Trophoblast cell (in vitro differentiated cells and primary cell): ENCODE results near the gene SUN2.

Experiments
- DNase-seq, 2 donors: peaks; one replicate each; pipeline ENCODE4 v3.0.0-alpha.2; 2016
- H2AFZ ChIP-seq: 2 replicates; pipeline ENCODE4 v1.6.1; 2013; ENCODE audit warnings: low read length, moderate library complexity, mild to moderate bottlenecking; ENCODE audit not compliant: insufficient read depth, poor library complexity
- H2AK5ac ChIP-seq: 2 replicates; pipeline ENCODE4 v1.6.1; 2013; ENCODE audit warnings: mild to moderate bottlenecking, low read length
- H2BK120ac ChIP-seq: 2 replicates; pipeline ENCODE4 v1.6.1; 2013; ENCODE audit warnings: low read length, mild to moderate bottlenecking, moderate library complexity; ENCODE audit not compliant: insufficient read depth, poor library complexity
- H2BK12ac ChIP-seq: 2 replicates; pipeline ENCODE4 v1.6.1; 2013; ENCODE audit warnings: mild to moderate bottlenecking, low read length, moderate library complexity
- H2BK5ac ChIP-seq: 2 replicates; pipeline ENCODE4 v1.6.1; 2013; ENCODE audit warnings: low read length, low read depth, moderate library complexity, mild to moderate bottlenecking; ENCODE audit not compliant: poor library complexity
- H3K14ac ChIP-seq: 2 replicates; pipeline ENCODE4 v1.6.1; 2013; ENCODE audit warnings: mild to moderate bottlenecking, low read length
- H3K18ac ChIP-seq: 2 replicates; pipeline ENCODE4 v1.6.1; 2013; ENCODE audit warnings: mild to moderate bottlenecking, low read length
- H3K23ac ChIP-seq: 2 replicates; pipeline ENCODE4 v1.6.1; 2013; ENCODE audit warnings: low read length
- H3K27ac ChIP-seq: 2 replicates; pipeline ENCODE4 v1.5.1; 2013; ENCODE audit warnings: low read depth, mild to moderate bottlenecking, inconsistent platforms, low read length, moderate library complexity
- H3K27me3 ChIP-seq: 2 replicates; pipeline ENCODE4 v1.6.1; 2013; ENCODE audit warnings: inconsistent platforms, mild to moderate bottlenecking, low read length, moderate library complexity; ENCODE audit not compliant: insufficient read depth
- H3K36me3 ChIP-seq, 2 experiments: 1 replicate in 1 of 2; 2 replicates in 1 of 2; pipeline ENCODE4 v1.6.1; 2013; ENCODE audit warnings: low read length in 2 of 2, mild to moderate bottlenecking in 2 of 2, moderate library complexity in 1 of 2; ENCODE audit not compliant: insufficient read depth in 2 of 2, control insufficient read depth in 1 of 2
- H3K4ac ChIP-seq: 2 replicates; pipeline ENCODE4 v1.6.1; 2013; ENCODE audit warnings: low read depth, mild to moderate bottlenecking, low read length, moderate library complexity
- H3K4me1 ChIP-seq, 2 experiments: 1 replicate in 1 of 2; 2 replicates in 1 of 2; pipeline ENCODE4 v1.6.1; 2013; ENCODE audit warnings: low read length in 2 of 2, mild to moderate bottlenecking in 2 of 2, moderate library complexity in 1 of 2; ENCODE audit not compliant: insufficient read depth in 2 of 2, control insufficient read depth in 1 of 2
- H3K4me2 ChIP-seq: 2 replicates; pipeline ENCODE4 v1.6.1; 2013; ENCODE audit warnings: inconsistent platforms, mild to moderate bottlenecking, low read length, moderate library complexity
- H3K4me3 ChIP-seq: 2 replicates; pipeline ENCODE4 v1.5.1; 2013; ENCODE audit warnings: mild to moderate bottlenecking, low read depth, low read length, inconsistent platforms
- H3K79me1 ChIP-seq: one replicate; pipeline ENCODE4 v1.6.1; 2013; ENCODE audit warnings: low read length
- H3K79me2 ChIP-seq: 2 replicates; pipeline ENCODE4 v1.6.1; 2013; ENCODE audit warnings: low read length, mild to moderate bottlenecking; ENCODE audit not compliant: control insufficient read depth, insufficient read depth, poor library complexity
- H3K9ac ChIP-seq: 2 replicates; pipeline ENCODE4 v1.6.1; 2013; ENCODE audit warnings: mild to moderate bottlenecking, low read length
- H3K9me3 ChIP-seq: 2 replicates; pipeline ENCODE4 v1.6.1; 2013; ENCODE audit warnings: low read depth, mild to moderate bottlenecking, control low read depth, inconsistent platforms, low read length; ENCODE audit not compliant: insufficient read depth
- H4K12ac ChIP-seq: 2 replicates; pipeline ENCODE4 v1.6.1; 2013; ENCODE audit warnings: low read depth, mild to moderate bottlenecking, low read length, moderate library complexity
- H4K8ac ChIP-seq: 2 replicates; pipeline ENCODE4 v1.6.1; 2013; ENCODE audit warnings: low read depth, mild to moderate bottlenecking, low read length, moderate library complexity
- H4K91ac ChIP-seq: one replicate; pipeline ENCODE4 v1.6.1; 2013; ENCODE audit warnings: low read depth, mild to moderate bottlenecking, low read length, moderate library complexity
- WGBS: extraction: QIAGEN DNeasy Blood & Tissue Kit; methylation state at CpG from one replicate; pipeline ENCODE4 v1.1.7; 2013; ENCODE audit warnings: missing lambda C conversion rate; ENCODE audit not compliant: insufficient read length, insufficient coverage; ENCODE audit errors: extremely low coverage; 5-methylcytosine and 5-hydroxymethylcytosine counted together

SUN2 gene

GRCh38 chr22:38698407-38699094, 57.2 kb downstream of the SUN2 start:
- Histone ChIP-seq H4K12ac (no peak overlapping the region), H3K4ac (no peak overlapping the region), H2BK5ac (no peak overlapping the region), H3K18ac (no peak overlapping the region), H3K79me1 (peaks cover 18% of the 10 kb centered on the region), H3K4me2 (peak overlapping the region; percentile 20), H2AFZ (no peak overlapping the region), H4K91ac (no peak overlapping the region), H3K4me3 (no peak overlapping the region), H3K36me3 (peaks cover 0 to 5% of the 10 kb centered on the region in 2 experiments), H3K79me2 (peaks cover 12% of the 10 kb centered on the region), H4K8ac (no peak overlapping the region), H3K27ac (no peak overlapping the region), H2BK120ac (no peak overlapping the region), H2BK12ac (no peak overlapping the region), H3K9ac (no peak overlapping the region), H3K27me3 (no peaks in the 10 kb centered on the region), H3K9me3 (no peaks in the 10 kb centered on the region), H2AK5ac (no peak overlapping the region), H3K23ac (no peak overlapping the region), H3K14ac (no peak overlapping the region), H3K4me1 (peaks cover 5 to 16% of the 10 kb centered on the region in 2 experiments)
- peak in 1 of 2 donors; percentile 17 for DNase-seq
- WGBS = no CpG with 5 or more reads among the region's 13 CpGs

DNA sequence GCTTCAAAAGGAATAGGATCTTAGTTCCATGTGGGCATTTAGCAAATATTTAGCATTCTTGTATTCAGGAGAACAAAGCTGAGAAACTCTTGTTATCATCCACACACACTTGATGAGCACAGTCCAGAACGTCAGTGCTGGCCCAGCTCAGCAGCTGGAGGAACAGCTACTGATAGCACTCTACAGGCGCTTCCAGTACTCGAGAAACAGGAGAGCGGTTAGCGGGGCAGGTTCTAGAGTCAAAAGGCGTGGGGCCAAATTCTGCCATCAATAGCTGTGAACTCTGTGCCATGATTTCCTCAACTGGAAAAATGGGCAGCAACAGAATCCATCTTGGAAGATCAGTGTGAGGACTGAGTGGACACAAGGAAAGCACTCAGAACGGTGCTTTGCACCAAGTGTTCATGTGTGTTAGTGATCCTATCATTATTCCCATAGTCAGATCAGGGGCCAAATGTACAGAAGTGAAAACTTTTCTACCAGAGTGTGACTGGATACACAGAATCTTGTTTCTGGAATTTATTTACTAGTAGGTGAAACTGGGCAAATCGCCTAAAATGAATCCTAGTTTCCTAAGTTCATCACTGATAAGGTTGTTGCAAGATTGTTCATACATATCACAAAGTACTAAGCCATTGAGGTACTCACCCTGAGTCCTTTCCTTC, 58.2 kb downstream of the SUN2 start:
- H3K4me3 ChIP-seq = no peak overlapping the region
- H2AK5ac ChIP-seq = no peak overlapping the region
- peaks cover 18% of the 10 kb centered on the region for H3K79me1 ChIP-seq
- no peak overlapping the region for H3K18ac ChIP-seq
- H3K14ac ChIP-seq = no peak overlapping the region
- H4K12ac ChIP-seq = no peak overlapping the region
- no CpG with 5 or more reads among the region's 8 CpGs for WGBS
- H2BK5ac ChIP-seq = no peak overlapping the region
- H3K27ac ChIP-seq = no peak overlapping the region
- no peak overlapping the region for H3K23ac ChIP-seq
- H3K9me3 ChIP-seq = no peaks in the 10 kb centered on the region
- no peak overlapping the region for H3K9ac ChIP-seq
- H2AFZ ChIP-seq = no peak overlapping the region
- no peak overlapping the region for H2BK120ac ChIP-seq
- peaks cover 5 to 16% of the 10 kb centered on the region in 2 experiments for H3K4me1 ChIP-seq
- DNase-seq = peak in 1 of 2 donors; percentile 67
- H3K4me2 ChIP-seq = peak overlapping the region; percentile 23
- H2BK12ac ChIP-seq = no peak overlapping the region
- no peaks in the 10 kb centered on the region for H3K27me3 ChIP-seq
- H3K36me3 ChIP-seq = peaks cover 0 to 5% of the 10 kb centered on the region in 2 experiments
- no peak overlapping the region for H3K4ac ChIP-seq
- H3K79me2 ChIP-seq = peaks cover 12% of the 10 kb centered on the region
- H4K8ac ChIP-seq = no peak overlapping the region
- no peak overlapping the region for H4K91ac ChIP-seq

GRCh38 chr22:38696606-38697424, 59.0 kb downstream of the SUN2 start:
- Histone ChIP-seq H4K91ac (no peak overlapping the region), H4K12ac (no peak overlapping the region), H3K36me3 (peaks cover 0 to 8% of the 10 kb centered on the region in 2 experiments), H3K27ac (no peak overlapping the region), H2BK120ac (no peak overlapping the region), H3K4me2 (peak overlapping the region; percentile 23), H3K4me1 (peaks cover 5 to 16% of the 10 kb centered on the region in 2 experiments), H3K18ac (no peak overlapping the region), H3K9ac (no peak overlapping the region), H3K79me2 (peaks cover 12% of the 10 kb centered on the region), H4K8ac (no peak overlapping the region), H3K79me1 (peaks cover 18% of the 10 kb centered on the region), H3K4me3 (no peak overlapping the region), H3K9me3 (no peaks in the 10 kb centered on the region), H2AK5ac (no peak overlapping the region), H3K27me3 (no peaks in the 10 kb centered on the region), H2BK12ac (no peak overlapping the region), H2BK5ac (no peak overlapping the region), H2AFZ (no peak overlapping the region), H3K23ac (no peak overlapping the region), H3K14ac (no peak overlapping the region), H3K4ac (no peak overlapping the region)
- peak; percentile 56 to 83 for DNase-seq
- WGBS = no CpG with 5 or more reads among the region's 3 CpGs

- no peaks in the 10 kb centered on the region for H3K9me3 ChIP-seq
- H3K4me1 ChIP-seq = peaks cover 5 to 14% of the 10 kb centered on the region in 2 experiments
- no peak overlapping the region for H2BK12ac ChIP-seq
- DNase-seq = peak; percentile 34 to 91
- no CpG with 5 or more reads among the region's 3 CpGs for WGBS
- H4K12ac ChIP-seq = no peak overlapping the region
- no peak overlapping the region for H2BK5ac ChIP-seq
- H2BK120ac ChIP-seq = no peak overlapping the region
- no peak overlapping the region for H3K4me2 ChIP-seq
- H2AFZ ChIP-seq = no peak overlapping the region
- H3K23ac ChIP-seq = no peak overlapping the region
- H3K14ac ChIP-seq = no peak overlapping the region
- no peak overlapping the region for H2AK5ac ChIP-seq
- no peak overlapping the region for H3K4me3 ChIP-seq
- no peak overlapping the region for H3K27ac ChIP-seq
- no peak overlapping the region for H4K8ac ChIP-seq
- H3K79me2 ChIP-seq = peaks cover 3% of the 10 kb centered on the region
- no peak overlapping the region for H3K9ac ChIP-seq
- peaks cover 6 to 12% of the 10 kb centered on the region in 2 experiments for H3K36me3 ChIP-seq
- H3K18ac ChIP-seq = no peak overlapping the region
- no peak overlapping the region for H4K91ac ChIP-seq
- no peak overlapping the region for H3K4ac ChIP-seq
- no peaks in the 10 kb centered on the region for H3K27me3 ChIP-seq
- peaks cover 2% of the 10 kb centered on the region for H3K79me1 ChIP-seq
These were observed 60.9 kb downstream of the SUN2 start for GRCh38 chr22:38694940-38695339.
